SK-N-SH treated with all-trans-retinoic acid at 6 μM for 48 hours (cell line): ENCODE data around the gene TAGLN2.

ENCODE experiments used
- BACH2 ChIP-seq: fragments of 250-450 bp; sonication (Bioruptor Pico); IDR thresholded peaks from 2 replicates; pipeline ENCODE4 v1.9.0; 2021; ENCODE audit warnings: mild to moderate bottlenecking, borderline replicate concordance
- GLIS3 ChIP-seq: fragments of 250-450 bp; sonication (Bioruptor Pico); IDR thresholded peaks from 2 replicates; pipeline ENCODE4 v1.5.0; 2020; ENCODE audit warnings: mild to moderate bottlenecking, moderate library complexity
- ISL1 ChIP-seq: fragments of 250-450 bp; sonication (Bioruptor Pico); IDR thresholded peaks from 2 replicates; pipeline ENCODE4 v2.1.2; 2022; ENCODE audit warnings: mild to moderate bottlenecking, moderate library complexity
- POU6F1 ChIP-seq: fragments of 250-450 bp; sonication (Bioruptor Pico); IDR thresholded peaks from 2 replicates; pipeline ENCODE4 v1.8.0; 2021; ENCODE audit warnings: low read depth, mild to moderate bottlenecking, moderate library complexity, borderline replicate concordance
- PPARA ChIP-seq: fragments of 250-450 bp; sonication (Bioruptor Pico); IDR thresholded peaks from 2 replicates; pipeline ENCODE4 v1.5.0; 2020; ENCODE audit warnings: mild to moderate bottlenecking, borderline replicate concordance
- RARB ChIP-seq: fragments of 250-450 bp; sonication (Bioruptor Pico); IDR thresholded peaks from 2 replicates; pipeline ENCODE4 v1.8.0; 2021; ENCODE audit warnings: mild to moderate bottlenecking, moderate library complexity
- SNAI2 ChIP-seq: fragments of 250-450 bp; sonication (Bioruptor Pico); IDR thresholded peaks from 2 replicates; pipeline ENCODE4 v1.5.0; 2020; ENCODE audit warnings: mild to moderate bottlenecking, moderate library complexity
- TCF4 ChIP-seq: fragments of 250-450 bp; sonication (Bioruptor Pico); IDR thresholded peaks from 2 replicates; pipeline ENCODE4 v1.8.0; 2021; ENCODE audit warnings: mild to moderate bottlenecking, moderate library complexity, borderline replicate concordance
- TOX ChIP-seq: fragments of 250-450 bp; sonication (Bioruptor Pico); IDR thresholded peaks from 2 replicates; pipeline ENCODE4 v1.8.0; 2021; ENCODE audit warnings: mild to moderate bottlenecking, moderate library complexity, borderline replicate concordance
- ZC3H10 ChIP-seq: fragments of 250-450 bp; sonication (Bioruptor Pico); IDR thresholded peaks from 2 replicates; pipeline ENCODE4 v1.5.1; 2021; ENCODE audit warnings: mild to moderate bottlenecking, moderate library complexity
- ZFP3 ChIP-seq: fragments of 250-450 bp; sonication (Bioruptor Pico); IDR thresholded peaks from 2 replicates; pipeline ENCODE4 v1.5.0; 2020; ENCODE audit warnings: mild to moderate bottlenecking, moderate library complexity
- ZNF565 ChIP-seq: fragments of 450-650 bp; formaldehyde crosslinking; conservative IDR thresholded peaks from 2 replicates; pipeline ENCODE4 v1.5.0; 2020; ENCODE audit warnings: low read depth, mild to moderate bottlenecking, moderate library complexity
- ZNF70 ChIP-seq: fragments of 450-650 bp; formaldehyde crosslinking; IDR thresholded peaks from 2 replicates; pipeline ENCODE4 v1.5.0; 2020; ENCODE audit warnings: mild to moderate bottlenecking, moderate library complexity
- TF ChIP-seq, protein P1 (sequence below): fragments of 250-450 bp; sonication (Bioruptor Pico); IDR thresholded peaks from 2 replicates; pipeline ENCODE4 v1.8.0; 2020; ENCODE audit warnings: mild to moderate bottlenecking, moderate library complexity, borderline replicate concordance

- TF ChIP-seq, protein P1, sequence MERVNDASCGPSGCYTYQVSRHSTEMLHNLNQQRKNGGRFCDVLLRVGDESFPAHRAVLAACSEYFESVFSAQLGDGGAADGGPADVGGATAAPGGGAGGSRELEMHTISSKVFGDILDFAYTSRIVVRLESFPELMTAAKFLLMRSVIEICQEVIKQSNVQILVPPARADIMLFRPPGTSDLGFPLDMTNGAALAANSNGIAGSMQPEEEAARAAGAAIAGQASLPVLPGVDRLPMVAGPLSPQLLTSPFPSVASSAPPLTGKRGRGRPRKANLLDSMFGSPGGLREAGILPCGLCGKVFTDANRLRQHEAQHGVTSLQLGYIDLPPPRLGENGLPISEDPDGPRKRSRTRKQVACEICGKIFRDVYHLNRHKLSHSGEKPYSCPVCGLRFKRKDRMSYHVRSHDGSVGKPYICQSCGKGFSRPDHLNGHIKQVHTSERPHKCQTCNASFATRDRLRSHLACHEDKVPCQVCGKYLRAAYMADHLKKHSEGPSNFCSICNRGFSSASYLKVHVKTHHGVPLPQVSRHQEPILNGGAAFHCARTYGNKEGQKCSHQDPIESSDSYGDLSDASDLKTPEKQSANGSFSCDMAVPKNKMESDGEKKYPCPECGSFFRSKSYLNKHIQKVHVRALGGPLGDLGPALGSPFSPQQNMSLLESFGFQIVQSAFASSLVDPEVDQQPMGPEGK (CRISPR knock-in tag) = no peak
- TF ChIP-seq ISL1 (CRISPR knock-in tag) (no peak), BACH2 (CRISPR knock-in tag) (no peak), PPARA (CRISPR knock-in tag) (no peak), SNAI2 (CRISPR knock-in tag) (no peak), ZC3H10 (CRISPR knock-in tag) (no peak), ZNF70 (no peak), POU6F1 (CRISPR knock-in tag) (no peak), TOX (CRISPR knock-in tag) (no peak), ZNF565 (CRISPR knock-in tag) (no peak), TCF4 (CRISPR knock-in tag) (no peak), ZFP3 (CRISPR knock-in tag) (no peak), RARB (CRISPR knock-in tag) (no peak), GLIS3 (CRISPR knock-in tag) (no peak)
These were observed 36.9 kb upstream of the TAGLN2 start for GRCh38 chr1:159962176-159962575.
